GM11168 (cell line): ENCODE results near the gene ZNF189.

ENCODE experiments used
- in situ Hi-C: fragments of 300-500 bp; cut with MboI; formaldehyde crosslinking; loops from one replicate; pipeline ENCODE4 v1.12.0; 2022; ENCODE audit warnings: low sequenced_read_pairs; ENCODE audit not compliant: unreplicated experiment

ZNF189 gene

GRCh38 chr9:101398068-101398929, at the start of gene ZNF189, which contains the start of gene MRPL50:
TSS of gene ZNF189 (plus strand) at chr9:101398851. CDS start at chr9:101399157, 306 bp downstream.
TSS of gene MRPL50 (minus strand) at chr9:101398618. CDS start at chr9:101398592, 26 bp downstream.
- in situ Hi-C loops, result no loop called here

- in situ Hi-C loops, result no loop called here
Measured at GRCh38 chr9:101350285-101350684, 48.4 kb upstream of the ZNF189 start.

- in situ Hi-C loops, result no loop called here
Measured at GRCh38 chr9:101352892-101353463, 45.7 kb upstream of the ZNF189 start.

- in situ Hi-C loops, result no loop called here
Measured at GRCh38 chr9:101353683-101354082, 45.0 kb upstream of the ZNF189 start.

GRCh38 chr9:101354143-101354764, 44.4 kb upstream of the ZNF189 start:
- in situ Hi-C loops, result no loop called here

GRCh38 chr9:101354765-101355708, 43.6 kb upstream of the ZNF189 start:
- in situ Hi-C loops, result no loop called here

GRCh38 chr9:101356619-101357018, 42.0 kb upstream of the ZNF189 start:
- in situ Hi-C loops, result no loop called here

GRCh38 chr9:101359679-101360078, 39.0 kb upstream of the ZNF189 start:
- in situ Hi-C loops, result no loop called here

- in situ Hi-C loops, result no loop called here
Measured at GRCh38 chr9:101360647-101361046, 38.0 kb upstream of the ZNF189 start.

- in situ Hi-C loops, result no loop called here
Measured at GRCh38 chr9:101362450-101362849, 36.2 kb upstream of the ZNF189 start.

GRCh38 chr9:101365181-101365580, 33.5 kb upstream of the ZNF189 start:
- in situ Hi-C loops, result no loop called here

- in situ Hi-C loops, result no loop called here
Measured at GRCh38 chr9:101366038-101366756, 32.5 kb upstream of the ZNF189 start.

GRCh38 chr9:101367323-101367722, 31.3 kb upstream of the ZNF189 start:
- in situ Hi-C loops, result no loop called here

GRCh38 chr9:101369286-101369685, 29.4 kb upstream of the ZNF189 start:
- in situ Hi-C loops, result no loop called here

- in situ Hi-C loops, result no loop called here
Measured at GRCh38 chr9:101369884-101370531, 28.6 kb upstream of the ZNF189 start.

GRCh38 chr9:101371813-101372212, 26.8 kb upstream of the ZNF189 start:
- in situ Hi-C loops, result no loop called here

GRCh38 chr9:101372327-101373118, 26.1 kb upstream of the ZNF189 start:
- in situ Hi-C loops, result no loop called here

GRCh38 chr9:101375546-101375945, 23.1 kb upstream of the ZNF189 start:
- in situ Hi-C loops, result no loop called here
